Measurements from ENCODE around the gene COQ8A.
"Not testable (repeated sequence)": the region's sequence is repeated elsewhere in the genome, so short reads cannot be mapped to it uniquely, and the experiment has no call there.

COQ8A gene

GRCh38 chr1:226929260-226930111 is 10.6 kb upstream of the COQ8A start:
- not testable (repeated sequence) for H3K4me1 ChIP-seq (ENCODE audit: control insufficient read depth, insufficient read depth, low read length); H3K9me3 ChIP-seq (ENCODE audit: control insufficient read depth, insufficient read depth, low read depth, low read length); H3K27ac ChIP-seq (ENCODE audit: low read depth, low read length); H3K9ac ChIP-seq (ENCODE audit: low read length); H3K36me3 ChIP-seq (ENCODE audit: control insufficient read depth, insufficient read depth, low read length); H3K4me3 ChIP-seq (ENCODE audit: low read depth, low read length); H3K27me3 ChIP-seq (ENCODE audit: control insufficient read depth, insufficient read depth, low read length)

GRCh38 chr1:226934483-226935237 is 5.4 kb upstream of the COQ8A start:
- Histone ChIP-seq H3K9me3 (ENCODE audit: control insufficient read depth, insufficient read depth, low read depth, low read length) (peaks cover 4% of the 10 kb centered on the region; the same call in 1 of the 2 replicates), H3K27ac (ENCODE audit: low read depth, low read length) (no peak overlapping the region), H3K36me3 (ENCODE audit: control insufficient read depth, insufficient read depth, low read length) (no peaks in the 10 kb centered on the region), H3K4me1 (ENCODE audit: control insufficient read depth, insufficient read depth, low read length) (peaks cover 6% of the 10 kb centered on the region; the same call in 1 of the 2 replicates), H3K9ac (ENCODE audit: low read length) (no peak overlapping the region), H3K4me3 (ENCODE audit: low read depth, low read length) (no peak overlapping the region), H3K27me3 (ENCODE audit: control insufficient read depth, insufficient read depth, low read length) (no peaks in the 10 kb centered on the region)

GRCh38 chr1:226937940-226938725 is 2.0 kb upstream of the COQ8A start:
- H3K4me3 ChIP-seq (ENCODE audit: low read depth, low read length), result no peak overlapping the region
- H3K9me3 ChIP-seq (ENCODE audit: control insufficient read depth, insufficient read depth, low read depth, low read length), result peaks cover 4% of the 10 kb centered on the region; the same call in 1 of the 2 replicates
- peaks cover 17% of the 10 kb centered on the region; the same call in 1 of the 2 replicates for H3K4me1 ChIP-seq (ENCODE audit: control insufficient read depth, insufficient read depth, low read length)
- no peak overlapping the region for H3K27ac ChIP-seq (ENCODE audit: low read depth, low read length)
- H3K9ac ChIP-seq (ENCODE audit: low read length), result no peak overlapping the region
- no peaks in the 10 kb centered on the region for H3K36me3 ChIP-seq (ENCODE audit: control insufficient read depth, insufficient read depth, low read length)
- peaks cover 9% of the 10 kb centered on the region for H3K27me3 ChIP-seq (ENCODE audit: control insufficient read depth, insufficient read depth, low read length)

GRCh38 chr1:226938903-226939437 is 1.1 kb upstream of the COQ8A start:
- Histone ChIP-seq H3K4me1 (ENCODE audit: control insufficient read depth, insufficient read depth, low read length) (peaks cover 19% of the 10 kb centered on the region; the same call in 1 of the 2 replicates), H3K27ac (ENCODE audit: low read depth, low read length) (peak overlapping the region; percentile 58)

GRCh38 chr1:226939438-226940028 is 561 bp upstream of the COQ8A start:
- peaks cover 23% of the 10 kb centered on the region; the same call in 1 of the 2 replicates for H3K4me1 ChIP-seq (ENCODE audit: control insufficient read depth, insufficient read depth, low read length)
- peaks cover 3% of the 10 kb centered on the region; the same call in 1 of the 2 replicates for H3K9me3 ChIP-seq (ENCODE audit: control insufficient read depth, insufficient read depth, low read depth, low read length)
- H3K27me3 ChIP-seq (ENCODE audit: control insufficient read depth, insufficient read depth, low read length), result peaks cover 9% of the 10 kb centered on the region
- peak overlapping the region; percentile 87 for H3K9ac ChIP-seq (ENCODE audit: low read length)
- H3K4me3 ChIP-seq (ENCODE audit: low read depth, low read length), result peak overlapping the region; percentile 77
- peak overlapping the region; percentile 58 for H3K27ac ChIP-seq (ENCODE audit: low read depth, low read length)
- no peaks in the 10 kb centered on the region for H3K36me3 ChIP-seq (ENCODE audit: control insufficient read depth, insufficient read depth, low read length)

More at GRCh38 chr1:226938903-226939437, 1.1 kb upstream of the COQ8A start:
- Histone ChIP-seq H3K27me3 (ENCODE audit: control insufficient read depth, insufficient read depth, low read length) (peaks cover 9% of the 10 kb centered on the region), H3K36me3 (ENCODE audit: control insufficient read depth, insufficient read depth, low read length) (no peaks in the 10 kb centered on the region), H3K9ac (ENCODE audit: low read length) (peak overlapping the region; percentile 87), H3K4me3 (ENCODE audit: low read depth, low read length) (peak overlapping the region; percentile 77), H3K9me3 (ENCODE audit: control insufficient read depth, insufficient read depth, low read depth, low read length) (peaks cover 4% of the 10 kb centered on the region; the same call in 1 of the 2 replicates)

- H3K36me3 ChIP-seq (ENCODE audit: control insufficient read depth, insufficient read depth, low read length), result no peaks in the 10 kb centered on the region
- H3K27me3 ChIP-seq (ENCODE audit: control insufficient read depth, insufficient read depth, low read length), result peaks cover 9% of the 10 kb centered on the region
- peak overlapping the region; percentile 84 for H3K4me3 ChIP-seq (ENCODE audit: low read depth, low read length)
- no peak overlapping the region for H3K27ac ChIP-seq (ENCODE audit: low read depth, low read length)
- H3K9me3 ChIP-seq (ENCODE audit: control insufficient read depth, insufficient read depth, low read depth, low read length), result no peaks in the 10 kb centered on the region
- H3K4me1 ChIP-seq (ENCODE audit: control insufficient read depth, insufficient read depth, low read length), result peaks cover 35% of the 10 kb centered on the region
- peak overlapping the region; percentile 71 for H3K9ac ChIP-seq (ENCODE audit: low read length)
Observed at GRCh38 chr1:226940806-226941067, 643 bp downstream of the COQ8A start.

- Histone ChIP-seq H3K9ac (ENCODE audit: low read length) (no peak overlapping the region), H3K4me3 (ENCODE audit: low read depth, low read length) (no peak overlapping the region), H3K27ac (ENCODE audit: low read depth, low read length) (no peak overlapping the region), H3K9me3 (ENCODE audit: control insufficient read depth, insufficient read depth, low read depth, low read length) (no peaks in the 10 kb centered on the region), H3K4me1 (ENCODE audit: control insufficient read depth, insufficient read depth, low read length) (peaks cover 37% of the 10 kb centered on the region), H3K36me3 (ENCODE audit: control insufficient read depth, insufficient read depth, low read length) (no peaks in the 10 kb centered on the region), H3K27me3 (ENCODE audit: control insufficient read depth, insufficient read depth, low read length) (peaks cover 9% of the 10 kb centered on the region)
Observed at GRCh38 chr1:226942392-226942791, 2.3 kb downstream of the COQ8A start.

- Histone ChIP-seq H3K4me1 (ENCODE audit: control insufficient read depth, insufficient read depth, low read length) (peaks cover 37% of the 10 kb centered on the region), H3K36me3 (ENCODE audit: control insufficient read depth, insufficient read depth, low read length) (no peaks in the 10 kb centered on the region), H3K9ac (ENCODE audit: low read length) (no peak overlapping the region), H3K9me3 (ENCODE audit: control insufficient read depth, insufficient read depth, low read depth, low read length) (peaks cover 4% of the 10 kb centered on the region; the same call in 1 of the 2 replicates), H3K27ac (ENCODE audit: low read depth, low read length) (no peak overlapping the region), H3K4me3 (ENCODE audit: low read depth, low read length) (no peak overlapping the region), H3K27me3 (ENCODE audit: control insufficient read depth, insufficient read depth, low read length) (peaks cover 9% of the 10 kb centered on the region)
Observed at GRCh38 chr1:226943156-226943555, 3.1 kb downstream of the COQ8A start.

GRCh38 chr1:226943927-226944326 is 3.8 kb downstream of the COQ8A start:
- Histone ChIP-seq H3K4me1 (ENCODE audit: control insufficient read depth, insufficient read depth, low read length) (peaks cover 31% of the 10 kb centered on the region), H3K9ac (ENCODE audit: low read length) (no peak overlapping the region), H3K4me3 (ENCODE audit: low read depth, low read length) (no peak overlapping the region), H3K27ac (ENCODE audit: low read depth, low read length) (no peak overlapping the region), H3K9me3 (ENCODE audit: control insufficient read depth, insufficient read depth, low read depth, low read length) (peaks cover 5% of the 10 kb centered on the region; the same call in 1 of the 2 replicates), H3K27me3 (ENCODE audit: control insufficient read depth, insufficient read depth, low read length) (peaks cover 9% of the 10 kb centered on the region), H3K36me3 (ENCODE audit: control insufficient read depth, insufficient read depth, low read length) (no peaks in the 10 kb centered on the region)

- peaks cover 30% of the 10 kb centered on the region for H3K4me1 ChIP-seq (ENCODE audit: control insufficient read depth, insufficient read depth, low read length)
Observed at GRCh38 chr1:226945106-226945857, 5.2 kb downstream of the COQ8A start.

More at GRCh38 chr1:226945106-226945857, 5.2 kb downstream of the COQ8A start:
- no peak overlapping the region for H3K4me3 ChIP-seq (ENCODE audit: low read depth, low read length)
- H3K27ac ChIP-seq (ENCODE audit: low read depth, low read length), result no peak overlapping the region
- H3K9me3 ChIP-seq (ENCODE audit: control insufficient read depth, insufficient read depth, low read depth, low read length), result peaks cover 5% of the 10 kb centered on the region; the same call in 1 of the 2 replicates
- H3K9ac ChIP-seq (ENCODE audit: low read length), result no peak overlapping the region
- H3K36me3 ChIP-seq (ENCODE audit: control insufficient read depth, insufficient read depth, low read length), result no peaks in the 10 kb centered on the region
- H3K27me3 ChIP-seq (ENCODE audit: control insufficient read depth, insufficient read depth, low read length), result peaks cover 9% of the 10 kb centered on the region

Data from HUES6 (cell line).